Measurements from ENCODE around the gene GOLGB1.
"Not testable (repeated sequence)": the region's sequence is repeated elsewhere in the genome, so short reads cannot be mapped to it uniquely, and the experiment has no call there.

Gene GOLGB1

GRCh38 chr3:121692010-121692699 is 57.4 kb downstream of the GOLGB1 start:
- DNase-seq (ENCODE audit: low read depth), result no peak
- H3K4me3 ChIP-seq (ENCODE audit: low read depth, low read length), result no peak overlapping the region
- no peak for TF ChIP-seq CTCF (IDR thresholded peaks at IDR 0.05; ENCODE audit: insufficient read depth, low read depth, low read length, missing control alignments)

- peak; percentile 40 for DNase-seq (ENCODE audit: low read depth)
- no peak overlapping the region for H3K4me3 ChIP-seq (ENCODE audit: low read depth, low read length)
- TF ChIP-seq CTCF (IDR thresholded peaks at IDR 0.05; ENCODE audit: insufficient read depth, low read depth, low read length, missing control alignments), result no peak
Measured at GRCh38 chr3:121690777-121691405, 58.6 kb downstream of the GOLGB1 start.

GRCh38 chr3:121688747-121689146 is 60.8 kb downstream of the GOLGB1 start:
- DNase-seq (ENCODE audit: low read depth); H3K4me3 ChIP-seq (ENCODE audit: low read depth, low read length): not testable (repeated sequence)

- no peak for TF ChIP-seq CTCF (IDR thresholded peaks at IDR 0.05; ENCODE audit: insufficient read depth, low read depth, low read length, missing control alignments)
- DNase-seq (ENCODE audit: low read depth), result no peak
- H3K4me3 ChIP-seq (ENCODE audit: low read depth, low read length), result no peak overlapping the region
Measured at GRCh38 chr3:121681792-121682191, 67.7 kb downstream of the GOLGB1 start.

- no peak overlapping the region for H3K4me3 ChIP-seq (ENCODE audit: low read depth, low read length)
- no peak for DNase-seq (ENCODE audit: low read depth)
- no peak for TF ChIP-seq CTCF (IDR thresholded peaks at IDR 0.05; ENCODE audit: insufficient read depth, low read depth, low read length, missing control alignments)
Measured at GRCh38 chr3:121677141-121677540, 72.4 kb downstream of the GOLGB1 start.

- DNase-seq (ENCODE audit: low read depth), result no peak
- TF ChIP-seq CTCF (IDR thresholded peaks at IDR 0.05; ENCODE audit: insufficient read depth, low read depth, low read length, missing control alignments), result no peak
- no peak overlapping the region for H3K4me3 ChIP-seq (ENCODE audit: low read depth, low read length)
Measured at GRCh38 chr3:121670676-121671075, 78.9 kb downstream of the GOLGB1 start.

GRCh38 chr3:121667333-121667732 is 82.2 kb downstream of the GOLGB1 start:
- no peak for TF ChIP-seq CTCF (IDR thresholded peaks at IDR 0.05; ENCODE audit: insufficient read depth, low read depth, low read length, missing control alignments)
- no peak for DNase-seq (ENCODE audit: low read depth)
- no peak overlapping the region for H3K4me3 ChIP-seq (ENCODE audit: low read depth, low read length)
